GM19468 (cell line): ENCODE measurements around the gene ACVR1C.

ENCODE experiments used
- ATAC-seq: cut with Tn5 transposase; IDR thresholded peaks from one replicate; pipeline ENCODE4 v1.9.1; 2021; ENCODE audit warnings: mild to moderate bottlenecking, moderate library complexity, moderate number of reproducible peaks; ENCODE audit not compliant: unreplicated experiment; ENCODE audit errors: extremely low read depth

Gene ACVR1C

DNA sequence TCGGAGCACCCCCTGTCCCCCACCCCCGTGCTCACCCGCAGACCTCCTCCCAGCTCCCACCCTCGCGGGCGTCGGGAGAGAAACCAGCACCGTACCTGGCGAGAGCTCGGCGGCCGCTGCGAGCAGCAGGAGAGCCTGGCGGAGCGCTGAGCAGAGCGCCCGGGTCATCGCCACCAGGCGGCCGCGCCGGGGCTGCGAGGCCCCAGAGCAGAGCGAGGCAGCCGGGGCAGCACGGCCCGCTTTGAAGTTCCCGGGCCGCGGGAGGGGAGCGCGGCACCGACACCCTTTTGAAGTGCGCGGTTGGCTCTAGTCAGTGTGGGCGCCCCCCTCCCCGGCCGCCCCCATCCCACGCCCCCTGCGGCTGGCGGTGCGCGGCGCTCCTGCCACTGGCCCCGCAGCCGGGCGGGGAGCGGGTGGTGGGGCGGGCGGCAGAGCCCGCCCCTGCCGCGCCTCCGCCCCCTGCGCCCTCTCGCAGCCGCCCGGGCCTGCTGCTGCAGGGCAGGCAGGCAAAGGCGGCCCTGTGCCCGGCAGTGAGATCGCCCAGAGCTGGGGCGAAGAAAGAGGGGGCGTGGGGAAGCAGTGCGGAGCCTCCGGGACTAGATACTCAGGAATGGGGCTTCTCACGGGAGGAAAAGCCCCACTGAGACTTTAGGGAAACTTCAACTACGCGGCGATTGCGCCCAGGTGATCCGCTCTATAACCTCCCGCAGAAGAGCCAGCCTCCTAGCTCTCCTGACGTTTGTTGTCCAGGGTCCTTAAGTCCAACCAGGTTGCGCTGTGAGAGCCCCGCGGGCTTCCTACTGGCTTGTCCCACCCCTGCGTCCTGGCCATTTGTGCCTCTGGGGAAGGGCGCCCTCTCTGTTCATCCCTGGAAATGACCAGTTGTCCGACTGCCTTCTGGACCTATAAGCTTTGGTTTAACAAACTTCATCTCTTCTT, at the start of gene ACVR1C:
Gene ACVR1C (minus strand): TSS at position 388 of the 939 bp plus-strand sequence. CDS start 220 bp downstream, at position 168.
- peak; percentile 71 for ATAC-seq

GRCh38 chr2:157677941-157678340, 49.3 kb upstream of the ACVR1C start:
- ATAC-seq, result no peak

- no peak for ATAC-seq
Observed at GRCh38 chr2:157672129-157672528, 43.5 kb upstream of the ACVR1C start.

- ATAC-seq, result no peak
Observed at GRCh38 chr2:157662401-157662800, 33.7 kb upstream of the ACVR1C start.

GRCh38 chr2:157661776-157662175, 33.1 kb upstream of the ACVR1C start:
- no peak for ATAC-seq

GRCh38 chr2:157657858-157658257, 29.2 kb upstream of the ACVR1C start:
- no peak for ATAC-seq

DNA sequence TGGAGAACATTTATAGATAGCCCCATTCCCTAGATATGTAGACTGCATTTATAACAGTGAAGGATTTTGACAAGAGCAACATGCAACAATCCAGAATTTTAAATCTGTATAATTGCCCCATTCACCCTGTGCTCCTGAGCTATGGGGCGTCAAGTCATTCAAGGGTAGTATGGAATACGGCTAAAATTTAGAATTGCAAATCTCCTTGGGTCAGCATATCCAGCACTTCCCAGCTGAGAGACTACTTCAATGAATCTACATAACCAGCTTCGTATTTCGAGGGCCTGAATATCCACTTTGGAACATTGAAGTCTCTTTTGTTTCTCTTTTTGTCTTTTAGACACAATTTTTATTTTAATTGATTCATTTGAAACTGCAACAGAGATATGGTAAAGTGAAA, 28.4 kb upstream of the ACVR1C start:
- no peak for ATAC-seq

GRCh38 chr2:157644776-157645175, 16.1 kb upstream of the ACVR1C start:
- no peak for ATAC-seq

DNA sequence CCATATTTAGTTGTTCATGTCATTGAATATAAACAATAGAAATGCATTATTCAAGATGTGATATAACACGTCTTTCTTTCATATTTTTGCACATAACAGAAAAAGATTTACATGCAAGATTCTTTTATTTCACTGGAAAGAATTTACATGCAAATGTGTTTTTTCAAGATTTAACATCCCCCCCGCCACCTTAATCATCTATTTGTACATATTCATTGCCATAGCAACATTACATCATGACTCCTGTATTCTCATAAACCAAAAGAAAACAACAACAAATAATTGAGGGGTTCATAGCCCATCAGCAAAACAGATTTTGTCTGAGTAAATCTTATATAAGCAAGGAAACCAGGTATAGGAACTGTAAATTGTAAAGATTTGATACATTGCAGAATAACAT, 3.2 kb upstream of the ACVR1C start:
- ATAC-seq, result no peak

- no peak for ATAC-seq
Observed at GRCh38 chr2:157627594-157628476, 829 bp downstream of the ACVR1C start.

DNA sequence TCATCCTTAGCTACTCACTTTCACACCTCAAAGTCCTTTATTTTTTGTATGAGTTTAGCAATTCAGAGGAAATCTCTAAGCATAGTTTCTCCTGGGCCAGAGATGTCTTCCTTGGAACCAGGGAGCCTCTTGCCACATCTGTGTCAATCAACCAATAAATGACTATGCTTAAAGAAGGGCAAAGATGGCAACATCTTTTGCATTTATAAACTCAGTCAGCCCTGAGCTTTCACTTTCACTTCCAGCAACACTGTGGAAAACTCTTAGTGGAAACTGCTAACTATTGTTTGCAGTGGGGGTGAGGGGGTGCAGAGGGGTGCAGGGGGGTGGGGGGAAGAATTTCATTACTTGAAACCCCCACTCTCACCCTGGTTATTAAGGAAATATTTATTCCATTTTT, 3.4 kb downstream of the ACVR1C start:
- no peak for ATAC-seq

- ATAC-seq, result no peak
Observed at GRCh38 chr2:157620956-157621355, 7.7 kb downstream of the ACVR1C start.

- ATAC-seq, result no peak
Observed at GRCh38 chr2:157611726-157612125, 16.9 kb downstream of the ACVR1C start.

DNA sequence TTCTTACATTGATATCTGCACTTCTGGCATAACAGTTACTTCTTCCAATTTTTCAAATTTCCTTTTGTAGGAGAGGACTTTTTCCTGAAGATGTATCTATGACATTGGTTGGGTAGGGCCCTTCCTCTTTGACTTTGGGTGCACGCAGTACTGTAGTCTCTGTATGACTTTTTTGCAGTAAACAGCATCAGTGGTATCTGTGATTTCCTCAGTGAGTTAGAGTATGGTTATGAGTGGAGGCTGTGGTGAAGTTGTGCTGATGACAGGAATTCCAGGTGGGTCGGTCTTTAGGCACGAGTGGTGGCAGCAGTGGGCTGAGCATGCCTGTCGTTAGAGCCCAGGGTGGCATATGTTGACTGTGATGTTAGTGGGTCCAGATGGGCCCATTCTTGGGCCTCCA, 17.6 kb downstream of the ACVR1C start:
- ATAC-seq, result no peak

- ATAC-seq, result no peak
Observed at GRCh38 chr2:157606534-157606933, 22.1 kb downstream of the ACVR1C start.

DNA sequence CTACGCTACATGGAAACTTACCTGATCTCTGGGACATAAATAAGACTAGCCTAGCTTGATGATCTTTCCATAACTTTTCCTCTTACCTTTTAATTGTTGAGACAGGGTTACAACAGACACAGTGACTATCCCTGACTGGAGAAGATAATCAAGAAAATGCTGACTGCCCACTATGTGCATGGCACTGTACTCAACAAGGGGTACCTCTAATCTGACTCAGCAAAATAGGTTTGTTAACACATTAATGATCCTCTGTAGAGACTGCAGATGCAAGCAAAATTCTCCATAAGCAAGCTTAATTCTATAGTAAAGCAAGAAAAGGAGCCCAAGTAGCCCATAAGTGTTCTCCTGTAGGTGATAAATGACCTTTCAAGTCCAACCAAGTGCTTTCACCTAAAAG, 25.5 kb downstream of the ACVR1C start:
- ATAC-seq, result no peak

GRCh38 chr2:157601807-157602206, 26.9 kb downstream of the ACVR1C start:
- ATAC-seq, result no peak

DNA sequence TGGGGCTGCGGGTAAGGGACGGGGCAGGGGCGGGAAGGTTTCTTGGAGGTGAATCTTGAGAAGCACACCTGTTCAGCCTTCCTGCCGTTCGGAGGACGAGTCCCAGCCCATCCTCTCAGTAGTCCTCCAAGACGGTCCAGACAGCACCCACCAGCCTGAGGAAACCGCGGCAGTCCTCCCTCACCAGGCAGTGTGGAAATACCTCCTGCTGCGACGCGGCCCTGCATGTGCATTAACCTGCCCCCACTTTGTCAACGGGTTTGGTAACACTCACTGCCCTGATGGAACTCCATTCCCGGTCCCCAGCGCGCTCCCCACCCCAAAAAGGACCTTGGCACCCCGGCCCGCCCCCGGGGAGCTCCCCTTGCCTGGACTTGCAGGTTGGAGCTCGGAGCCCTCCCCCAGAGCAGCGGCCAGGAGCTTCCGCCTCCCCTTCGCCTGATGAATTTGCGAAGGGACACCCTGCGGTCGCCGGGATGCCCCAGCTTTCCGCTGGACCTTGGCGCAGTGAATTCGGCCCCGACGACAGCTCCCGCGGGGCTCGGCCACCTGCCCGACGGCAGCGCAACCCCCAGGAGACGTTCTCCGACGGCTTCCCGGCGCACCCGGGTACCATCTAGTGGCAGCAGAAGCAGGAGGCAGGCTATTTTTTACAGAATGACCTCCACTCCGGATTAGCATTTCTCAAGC, 31.5 kb downstream of the ACVR1C start:
- no peak for ATAC-seq

GRCh38 chr2:157593411-157593810, 35.3 kb downstream of the ACVR1C start:
- no peak for ATAC-seq

- no peak for ATAC-seq
Observed at GRCh38 chr2:157592948-157593347, 35.7 kb downstream of the ACVR1C start.
